Glutamatergic neuron (in vitro differentiated cells): Measurements from ENCODE around the gene TAX1BP1. TPM values are rescaled to one million over a fixed set of nuclear protein-coding genes. Genes with fewer than 3 reads are reported as not detected.

ENCODE experiments used
- DNase-seq: peaks from one replicate; pipeline ENCODE4 v3.0.0; 2022
- H3K27ac Mint-ChIP-seq: one replicate; pipeline ENCODE4 v1.8.0; 2020; ENCODE audit warnings: mild to moderate bottlenecking, mixed read lengths, inconsistent platforms; ENCODE audit not compliant: unreplicated experiment
- H3K27me3 Mint-ChIP-seq: one replicate; pipeline ENCODE4 v1.8.0; 2020; ENCODE audit warnings: mild to moderate bottlenecking, moderate library complexity, mixed read lengths, inconsistent platforms; ENCODE audit not compliant: unreplicated experiment
- H3K36me3 Mint-ChIP-seq: one replicate; pipeline ENCODE4 v1.8.0; 2020; ENCODE audit warnings: mild to moderate bottlenecking, mixed read lengths, inconsistent platforms; ENCODE audit not compliant: unreplicated experiment
- H3K4me1 Mint-ChIP-seq: one replicate; pipeline ENCODE4 v1.8.0; 2020; ENCODE audit warnings: mild to moderate bottlenecking, low read depth, mixed read lengths, inconsistent platforms; ENCODE audit not compliant: unreplicated experiment
- H3K4me3 Mint-ChIP-seq: one replicate; pipeline ENCODE4 v1.8.0; 2020; ENCODE audit warnings: mild to moderate bottlenecking, mixed read lengths, inconsistent platforms; ENCODE audit not compliant: unreplicated experiment
- H3K9me3 Mint-ChIP-seq: one replicate; pipeline ENCODE4 v1.8.0; 2020; ENCODE audit warnings: mild to moderate bottlenecking, moderate library complexity, mixed read lengths, inconsistent platforms; ENCODE audit not compliant: unreplicated experiment
- CTCF ChIP-seq: fragments of 200-600 bp; sonication (generic); IDR thresholded peaks from one replicate; pipeline ENCODE4 v1.5.0; 2021; ENCODE audit not compliant: partially characterized antibody, unreplicated experiment
- total RNA-seq: library from RNA; stranded (reverse); fragmentation: NEBNext Ultra II Directional; extraction: Animal tissue kit (Norgen Biotek cat#: 25700); gene quantifications from one replicate; pipeline ENCODE4 v1.2.1, GENCODE V29; 2021; ENCODE audit not compliant: unreplicated experiment

The TAX1BP1 gene
- total RNA-seq, 1 donor from 2014 or later, result 103 TPM

GRCh38 chr7:27836536-27836935, 96.6 kb downstream of the TAX1BP1 start:
- no peak for DNase-seq
- Mint-ChIP-seq H3K27ac (peak overlapping the region; percentile 2), H3K4me1 (peaks cover 17% of the 10 kb centered on the region), H3K4me3 (no peak overlapping the region), H3K36me3 (peaks cover 5% of the 10 kb centered on the region), H3K27me3 (peaks cover 2% of the 10 kb centered on the region), H3K9me3 (peaks cover 6% of the 10 kb centered on the region)
- no peak for TF ChIP-seq CTCF

- H3K4me1 Mint-ChIP-seq, result peaks cover 24% of the 10 kb centered on the region
- H3K36me3 Mint-ChIP-seq, result peaks cover 5% of the 10 kb centered on the region
- peaks cover 6% of the 10 kb centered on the region for H3K9me3 Mint-ChIP-seq
- no peak for DNase-seq
- H3K4me3 Mint-ChIP-seq, result no peak overlapping the region
- H3K27ac Mint-ChIP-seq, result no peak overlapping the region
- H3K27me3 Mint-ChIP-seq, result peaks cover 2% of the 10 kb centered on the region
- no peak for TF ChIP-seq CTCF
Measured at GRCh38 chr7:27839099-27839498, 99.1 kb downstream of the TAX1BP1 start.

GRCh38 chr7:27840313-27840712, 100.4 kb downstream of the TAX1BP1 start:
- H3K27me3 Mint-ChIP-seq, result peaks cover 2% of the 10 kb centered on the region
- no peak overlapping the region for H3K27ac Mint-ChIP-seq
- DNase-seq, result no peak
- H3K36me3 Mint-ChIP-seq, result peaks cover 5% of the 10 kb centered on the region
- H3K4me3 Mint-ChIP-seq, result no peak overlapping the region
- peaks cover 6% of the 10 kb centered on the region for H3K9me3 Mint-ChIP-seq
- TF ChIP-seq CTCF, result no peak
- H3K4me1 Mint-ChIP-seq, result peaks cover 24% of the 10 kb centered on the region

- H3K27ac Mint-ChIP-seq, result no peak overlapping the region
- no peak for DNase-seq
- no peak for TF ChIP-seq CTCF
- peaks cover 5% of the 10 kb centered on the region for H3K36me3 Mint-ChIP-seq
- H3K9me3 Mint-ChIP-seq, result peaks cover 6% of the 10 kb centered on the region
- H3K4me3 Mint-ChIP-seq, result no peak overlapping the region
- H3K27me3 Mint-ChIP-seq, result peaks cover 2% of the 10 kb centered on the region
- peaks cover 24% of the 10 kb centered on the region for H3K4me1 Mint-ChIP-seq
Measured at GRCh38 chr7:27840760-27841364, 100.9 kb downstream of the TAX1BP1 start.

GRCh38 chr7:27842094-27842692, 102.2 kb downstream of the TAX1BP1 start:
- peaks cover 8% of the 10 kb centered on the region for H3K36me3 Mint-ChIP-seq
- no peak for TF ChIP-seq CTCF
- H3K4me1 Mint-ChIP-seq, result peaks cover 24% of the 10 kb centered on the region
- H3K9me3 Mint-ChIP-seq, result peaks cover 6% of the 10 kb centered on the region
- no peak for DNase-seq
- no peak overlapping the region for H3K27ac Mint-ChIP-seq
- H3K27me3 Mint-ChIP-seq, result peaks cover 2% of the 10 kb centered on the region
- H3K4me3 Mint-ChIP-seq, result no peak overlapping the region
